Fibroblast of lung (primary cell): ENCODE measurements around the gene TSPAN3.

Experiments
- CTCF ChIP-seq, 2 donors: IDR thresholded peaks in 1 of 2; conservative IDR thresholded peaks in 1 of 2; 1 replicate in 1 of 2; 2 replicates in 1 of 2; pipeline ENCODE4 v1.5.1; 2011 to 2012; ENCODE audit warnings: low read length in 2 of 2, control low read depth in 1 of 2, inconsistent platforms in 1 of 2, low read depth in 1 of 2, mild to moderate bottlenecking in 1 of 2
- EZH2 ChIP-seq: IDR thresholded peaks from 2 replicates; pipeline ENCODE4 v1.5.1; 2012; ENCODE audit warnings: low read length, control low read depth, mild to moderate bottlenecking; ENCODE audit errors: missing control alignments

GRCh38 chr15:77039848-77040247 is 31.1 kb downstream of the TSPAN3 start:
- TF ChIP-seq CTCF (conservative IDR thresholded peaks at IDR 0.05 in 1 of 2, IDR thresholded peaks at IDR 0.05 in 1 of 2; ENCODE audit: low read depth in 1 of 2, low read length in 2 of 2) (no peak), EZH2 (no peak)
